ENCODE measurements around the gene ESRRB.

Gene ESRRB

DNA sequence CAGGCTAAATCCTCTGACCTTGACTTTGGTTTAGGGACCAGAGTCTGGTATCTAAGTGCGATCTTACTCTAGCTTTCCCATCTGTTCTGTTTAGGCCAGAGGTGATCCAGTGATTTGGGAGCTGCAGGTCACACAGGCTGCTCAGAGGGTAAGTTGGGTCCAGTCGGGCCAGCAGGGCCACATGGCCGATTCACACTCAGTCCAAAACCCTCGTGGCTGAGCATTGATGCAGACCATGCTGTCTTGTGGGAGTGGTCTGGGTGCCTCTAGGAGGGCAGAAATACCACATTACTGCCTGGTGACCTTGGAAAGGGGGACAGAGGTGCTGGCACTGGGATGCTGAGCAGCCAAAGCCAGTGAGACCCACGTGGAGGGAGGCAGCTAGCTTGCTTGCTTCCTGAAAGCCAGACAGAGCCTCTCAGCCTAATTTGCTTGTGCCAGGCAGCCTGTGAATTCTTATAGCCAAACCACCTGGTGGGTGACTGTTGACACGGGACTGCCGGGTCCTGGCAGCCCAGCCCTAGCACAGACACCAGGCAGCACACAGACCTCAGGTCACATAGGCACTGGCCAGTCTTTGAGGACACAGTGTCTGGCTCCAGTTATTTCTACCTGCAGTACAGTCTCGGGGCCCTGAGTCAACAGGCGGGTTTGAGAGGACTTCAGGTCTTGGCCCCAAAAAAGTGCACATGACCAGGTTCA, 31.7 kb downstream of the ESRRB start:
- no peak for DNase-seq (ENCODE audit: low spot score)

DNA sequence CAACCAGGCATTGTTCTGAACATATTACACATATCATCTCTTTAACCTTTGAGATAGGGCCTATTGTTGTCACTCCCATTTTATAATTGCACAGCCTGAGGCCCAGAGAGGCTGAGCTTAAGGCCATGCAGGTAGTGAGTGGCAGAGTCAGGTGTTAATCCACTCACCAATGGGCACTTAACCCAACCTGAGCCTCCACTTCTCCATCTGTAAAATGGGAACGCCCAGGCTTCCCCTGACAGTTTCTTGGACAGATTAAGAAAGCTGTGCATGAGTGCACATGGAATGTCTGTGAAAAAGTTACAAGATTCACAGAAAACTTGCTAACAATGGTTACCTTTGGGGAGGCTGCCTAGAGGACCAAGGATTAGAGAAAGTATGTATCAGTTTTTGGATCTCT, 32.9 kb downstream of the ESRRB start:
- DNase-seq (ENCODE audit: low spot score): no peak

GRCh38 chr14:76412501-76412900, 36.6 kb downstream of the ESRRB start:
- DNase-seq (ENCODE audit: low spot score): no peak

DNA sequence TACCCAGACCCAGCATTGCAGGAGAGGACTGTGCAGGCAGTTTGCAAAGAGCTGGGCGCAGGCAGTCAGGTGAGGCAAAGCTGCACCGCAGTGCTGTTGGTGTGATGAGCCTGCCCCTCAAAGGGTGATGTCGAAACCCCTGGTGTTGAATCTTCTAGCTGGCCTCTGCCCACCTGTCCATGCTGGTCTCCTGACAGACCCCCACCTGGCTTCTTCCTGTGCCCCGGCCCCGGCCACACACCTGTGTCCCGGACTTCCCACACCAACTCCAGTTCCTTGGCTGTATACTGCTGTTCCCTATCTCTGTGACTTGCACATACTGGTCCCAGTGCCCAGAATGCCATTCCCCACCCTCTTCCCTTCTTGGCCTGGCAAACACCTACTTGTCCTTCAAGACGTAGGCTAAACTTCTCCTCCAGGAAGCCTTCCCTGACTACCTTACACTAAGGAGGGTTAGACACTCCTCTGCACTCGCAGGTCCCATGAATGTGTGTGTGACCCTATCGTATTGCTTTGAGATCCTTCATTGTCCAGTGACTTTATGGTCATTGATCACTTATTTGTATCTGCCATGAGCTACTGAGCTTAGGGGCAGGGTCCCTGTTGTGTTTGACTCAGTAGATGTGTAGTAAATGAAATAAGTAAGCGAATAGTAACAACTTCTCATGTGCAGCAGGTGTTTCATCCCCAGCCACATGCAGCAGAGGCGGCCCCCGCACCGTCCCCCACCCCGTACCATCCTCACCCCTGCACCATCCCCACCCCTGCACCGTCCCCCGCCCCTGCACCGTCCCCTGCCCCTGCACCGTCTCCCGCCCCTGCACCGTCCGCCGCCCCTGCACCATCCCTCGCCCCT, 37.4 kb downstream of the ESRRB start:
- DNase-seq (ENCODE audit: low spot score): no peak

GRCh38 chr14:76413962-76414600, 38.1 kb downstream of the ESRRB start:
- no peak for DNase-seq (ENCODE audit: low spot score)

DNA sequence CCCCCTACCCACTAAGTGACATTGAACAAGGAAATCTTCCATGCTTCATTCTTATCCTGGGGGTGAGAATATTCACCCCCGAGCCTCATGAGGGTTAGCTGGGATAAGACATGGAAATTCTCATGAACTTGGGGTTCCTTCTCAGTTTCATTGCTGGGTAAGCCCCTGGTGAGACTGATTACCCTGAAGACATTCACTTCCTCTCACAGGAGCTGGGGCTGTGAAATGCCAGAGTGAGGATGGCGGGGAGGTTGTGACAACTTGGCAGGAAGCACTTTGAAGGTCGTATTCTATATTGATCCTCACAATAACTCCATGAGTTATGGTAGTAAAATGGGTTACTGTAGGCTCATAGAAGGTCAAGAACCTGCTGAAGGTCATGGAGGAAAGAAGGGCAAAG, 43.5 kb downstream of the ESRRB start:
- no peak for DNase-seq (ENCODE audit: low spot score)

GRCh38 chr14:76420827-76421226, 44.9 kb downstream of the ESRRB start:
- DNase-seq (ENCODE audit: low spot score): no peak

DNA sequence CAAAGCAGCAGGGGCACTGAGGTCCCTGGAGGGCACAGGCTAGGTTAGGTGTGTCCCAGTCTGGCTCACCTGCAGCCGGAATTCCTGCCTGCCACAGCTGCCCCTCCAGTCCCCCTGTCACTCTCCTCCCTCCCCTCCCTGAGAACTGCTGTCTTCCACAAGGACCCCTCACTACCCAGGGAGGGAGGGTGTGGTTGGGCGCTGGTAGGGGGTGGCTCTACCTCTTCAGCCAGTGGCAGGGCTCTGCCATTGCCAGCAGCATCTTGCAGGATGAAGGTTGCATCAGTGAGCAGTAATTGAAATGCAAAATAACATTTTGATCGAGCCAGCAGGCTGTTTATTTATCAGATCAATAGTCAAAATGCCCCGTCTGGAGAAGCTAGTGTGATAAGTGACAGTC, 45.7 kb downstream of the ESRRB start:
- DNase-seq (ENCODE audit: low spot score): no peak

DNA sequence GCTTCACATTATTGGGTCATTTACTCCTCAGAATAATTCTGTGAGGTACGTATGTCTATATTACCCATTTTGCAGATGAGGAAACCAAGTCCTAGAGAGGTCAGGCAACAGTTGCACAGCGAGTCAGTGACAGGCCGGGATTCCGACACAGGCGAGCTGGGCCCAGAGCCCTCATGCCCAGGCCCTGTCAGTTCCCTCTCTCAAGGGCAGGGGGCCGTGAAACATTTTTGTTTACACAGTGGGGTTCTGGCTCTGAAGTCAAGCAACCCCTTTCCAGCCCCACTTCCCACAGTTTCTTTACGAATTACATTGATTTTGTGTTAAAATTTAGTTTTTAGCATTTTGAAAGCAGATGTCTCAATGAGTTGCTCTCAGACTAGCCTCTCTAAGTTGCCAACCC, 46.7 kb downstream of the ESRRB start:
- no peak for DNase-seq (ENCODE audit: low spot score)

DNA sequence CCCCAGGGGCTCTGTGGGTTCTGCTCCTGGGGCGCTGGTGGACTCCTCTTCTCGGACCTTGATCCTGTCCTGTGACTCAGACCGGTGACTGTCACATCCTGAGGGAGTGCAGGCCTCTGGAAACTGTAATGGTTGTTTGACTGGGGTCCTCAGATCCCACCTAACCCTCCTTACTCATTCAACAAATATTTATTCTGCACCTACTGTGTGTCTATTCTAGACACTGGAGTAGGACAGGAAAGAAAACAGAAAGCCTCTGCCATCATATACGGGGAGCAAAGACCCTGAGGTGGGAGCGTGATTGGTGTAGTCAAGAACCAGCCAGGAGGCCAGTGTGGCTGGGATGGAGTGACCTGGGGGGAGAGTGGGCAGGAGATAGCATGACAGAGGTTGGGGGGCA, 47.6 kb downstream of the ESRRB start:
- DNase-seq (ENCODE audit: low spot score): no peak

- DNase-seq (ENCODE audit: low spot score): no peak
Observed at GRCh38 chr14:76424359-76424758, 48.4 kb downstream of the ESRRB start.

DNA sequence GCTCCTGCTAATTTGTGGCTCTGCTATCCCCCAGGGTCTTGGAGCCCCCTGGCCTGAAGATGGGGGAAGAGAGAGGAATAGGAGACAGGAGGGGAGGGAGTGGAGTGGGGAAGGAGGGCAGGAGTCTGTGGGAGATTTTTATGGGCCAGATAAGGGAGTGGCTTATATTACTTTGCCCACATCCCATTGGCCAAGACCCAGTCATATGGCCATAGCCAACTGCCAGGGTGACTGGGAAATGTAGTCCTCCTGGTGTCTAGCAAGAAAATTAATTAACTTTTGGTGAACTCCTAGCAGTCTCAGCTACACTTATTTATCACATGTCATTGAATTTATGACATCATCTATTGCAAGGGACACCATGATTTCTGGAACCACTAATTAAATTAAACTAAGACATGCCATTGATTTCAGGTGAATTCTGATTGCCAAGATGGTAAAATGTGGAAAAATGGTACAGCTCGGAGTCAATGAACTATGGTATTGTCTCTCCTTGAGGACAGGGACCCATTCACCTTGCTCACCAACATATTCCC, 50.3 kb downstream of the ESRRB start:
- DNase-seq (ENCODE audit: low spot score): no peak

GRCh38 chr14:76428611-76429010, 52.7 kb downstream of the ESRRB start:
- DNase-seq (ENCODE audit: low spot score): no peak

DNA sequence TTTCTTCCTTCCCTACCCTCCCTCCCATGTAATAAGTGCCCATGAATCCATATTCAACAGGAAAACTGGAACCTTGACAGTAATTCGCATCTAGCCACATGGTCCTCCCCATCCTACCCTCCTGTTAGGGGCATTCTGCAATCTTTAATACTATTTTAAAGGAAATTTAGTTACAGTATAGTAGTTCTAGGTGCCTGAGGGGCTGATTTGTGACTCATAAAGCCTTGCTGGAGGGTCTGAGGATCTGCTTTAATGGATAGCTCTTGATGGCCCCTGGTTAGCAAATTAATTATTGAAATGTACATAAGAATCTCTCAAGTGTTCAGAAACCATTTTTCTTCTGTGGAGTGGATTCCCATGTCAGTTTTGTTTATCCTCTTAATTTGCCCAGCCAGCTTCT, 54.1 kb downstream of the ESRRB start:
- no peak for DNase-seq (ENCODE audit: low spot score)

- DNase-seq (ENCODE audit: low spot score): no peak
Observed at GRCh38 chr14:76430475-76430980, 54.6 kb downstream of the ESRRB start.

DNA sequence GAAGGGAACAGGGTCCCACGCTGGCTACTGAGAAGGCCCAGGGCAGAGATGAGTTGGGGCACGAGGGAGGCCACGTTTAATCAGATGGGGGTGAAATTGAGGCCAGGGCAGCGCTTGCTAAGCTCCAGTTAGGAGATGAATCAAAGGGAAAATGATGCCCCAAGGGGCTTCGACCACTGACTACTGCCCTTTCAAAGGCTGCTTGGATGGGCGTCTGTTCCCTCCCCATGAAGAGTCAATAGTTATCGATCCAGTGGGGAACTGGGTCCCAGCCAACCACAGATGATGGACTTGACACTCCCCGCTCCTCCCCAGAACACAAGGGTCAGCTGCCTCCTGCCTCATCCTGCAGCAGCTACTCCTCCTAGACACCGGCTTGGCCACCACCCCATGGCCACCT, 55.6 kb downstream of the ESRRB start:
- DNase-seq (ENCODE audit: low spot score): no peak

DNA sequence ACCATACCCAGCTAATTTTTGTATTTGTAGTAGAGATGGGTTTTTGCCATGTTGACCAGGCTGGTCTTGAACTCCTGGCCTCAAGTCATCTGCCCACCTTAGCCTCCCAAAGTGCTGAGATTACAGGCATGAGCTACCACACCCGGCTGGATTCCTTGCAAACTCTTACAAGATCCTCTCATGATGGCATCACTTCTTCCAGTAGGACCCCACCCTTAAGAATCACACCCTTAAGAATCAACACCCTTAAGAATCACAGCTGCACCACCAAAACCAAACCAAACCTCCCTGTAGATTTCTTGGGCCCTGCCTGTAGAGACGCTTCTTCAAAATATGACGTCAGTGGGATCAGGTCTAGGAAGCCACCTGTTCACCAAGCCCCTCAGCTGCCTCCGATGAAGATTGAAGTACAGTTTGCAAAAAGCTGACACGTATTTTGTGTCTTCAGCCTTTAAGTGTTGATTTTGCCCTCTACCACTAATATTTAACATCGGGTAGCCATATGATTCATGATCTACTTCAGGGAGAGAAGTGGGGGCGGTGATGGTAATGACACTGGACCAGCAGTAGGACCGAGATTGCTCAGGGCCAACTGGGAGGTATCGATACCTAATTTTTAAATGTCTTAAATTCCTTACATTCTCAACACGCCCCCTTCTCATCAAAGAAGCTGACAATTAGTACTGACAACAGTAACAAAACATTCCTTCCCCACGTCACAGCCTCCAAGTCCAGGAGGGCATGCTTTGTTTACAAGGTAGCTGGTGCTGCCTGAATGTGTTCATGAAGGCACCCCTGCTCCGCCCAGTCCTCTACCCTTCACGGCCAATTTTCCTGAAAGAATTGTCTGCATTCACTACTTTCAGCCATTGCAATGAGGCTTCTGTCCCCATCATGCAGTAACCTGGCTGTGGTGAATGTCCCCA, 57.2 kb downstream of the ESRRB start:
- no peak for DNase-seq (ENCODE audit: low spot score)

DNA sequence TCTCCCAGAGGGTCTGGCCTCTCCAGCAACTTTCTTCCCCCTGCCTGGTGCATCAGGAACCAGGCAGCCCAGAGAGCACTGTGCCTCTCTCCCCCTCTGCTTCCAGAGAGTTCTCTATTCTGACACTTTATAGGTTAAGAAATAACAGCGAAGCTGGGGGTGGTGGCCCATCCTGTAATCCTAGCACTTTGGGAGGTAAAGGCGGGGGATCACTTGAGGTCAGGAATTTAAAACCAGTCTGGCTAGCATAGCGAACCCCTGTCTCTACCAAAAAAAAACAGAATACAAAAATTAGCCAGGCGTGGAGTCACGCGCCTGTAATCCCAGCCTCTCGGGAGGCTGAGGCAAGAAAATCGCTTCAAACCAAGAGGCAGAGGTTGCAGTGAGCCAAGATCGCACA, 58.3 kb downstream of the ESRRB start:
- no peak for DNase-seq (ENCODE audit: low spot score)

GRCh38 chr14:76439237-76439775, 63.4 kb downstream of the ESRRB start:
- DNase-seq (ENCODE audit: low spot score): no peak

GRCh38 chr14:76446486-76446885, 70.5 kb downstream of the ESRRB start:
- no peak for DNase-seq (ENCODE audit: low spot score)

DNA sequence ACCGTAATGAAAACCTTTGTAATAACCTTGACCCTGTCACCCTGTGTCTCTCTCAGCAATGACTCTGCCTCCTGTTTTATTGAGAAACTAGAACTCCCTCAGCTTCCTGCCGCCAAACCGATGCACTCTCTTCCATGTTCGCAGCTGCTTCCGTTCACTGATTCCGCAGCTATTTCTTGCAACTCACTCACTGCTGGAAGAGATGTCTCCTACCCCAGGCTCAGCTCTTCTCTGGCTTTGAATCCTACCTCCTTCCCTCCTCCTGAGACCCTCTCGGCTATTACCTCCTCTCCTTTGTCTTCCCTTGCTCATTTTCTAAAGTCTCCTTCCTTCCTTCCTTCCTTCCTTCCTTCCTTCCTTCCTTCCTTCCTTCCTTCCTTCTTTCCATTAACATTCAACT, 71.0 kb downstream of the ESRRB start:
- no peak for DNase-seq (ENCODE audit: low spot score)
